PC-3 (cell line): ENCODE results near the gene SF3A1. TPM values are rescaled to one million over a fixed set of nuclear protein-coding genes. Genes with fewer than 3 reads are reported as not detected.

ENCODE experiments used
- ATAC-seq: fragments of 200-7000 bp; cut with Tn5 transposase; 2 replicates; pipeline ENCODE4 v1.9.1; 2020; ENCODE audit warnings: mild to moderate bottlenecking, moderate library complexity
- BruUV-seq: library from RNA; stranded (reverse); fragments of 400-500 nt; replicated peaks from 2 replicates; lab custom pipeline; 2021; lab: Mats Ljungman, UMichigan
- CTCF ChIA-PET: fragments of 300-600 bp; sonication (Branson Sonifier 250); formaldehyde crosslinking; loops from one replicate; lab custom pipeline; 2022; ENCODE audit warnings: antibody characterized with exemption; lab: Charles Lee
- POLR2A ChIA-PET: fragments of 300-600 bp; sonication (Branson Sonifier 250); formaldehyde crosslinking; loops from one replicate; lab custom pipeline; 2022; ENCODE audit warnings: antibody characterized with exemption; ENCODE audit not compliant: unreplicated experiment; lab: Charles Lee
- DNase-seq: peaks from one replicate; pipeline ENCODE4 v3.0.0-alpha.2; 2015
- H2AFZ ChIP-seq: fragments of 300-600 bp; sonication (generic); 2 replicates; pipeline ENCODE4 v1.6.0; 2016; ENCODE audit warnings: antibody characterized with exemption, low read length
- H3F3A ChIP-seq: fragments of 300-600 bp; sonication (generic); one replicate; pipeline ENCODE4 v1.6.0; 2017; ENCODE audit warnings: antibody characterized with exemption, low read length, control low read depth, mild to moderate bottlenecking; ENCODE audit not compliant: unreplicated experiment
- H3K27ac ChIP-seq: fragments of 300-600 bp; sonication (generic); 2 replicates; pipeline ENCODE4 v1.5.1; 2016; ENCODE audit warnings: mild to moderate bottlenecking, low read length
- H3K27me3 ChIP-seq: fragments of 300-600 bp; sonication (generic); 2 replicates; pipeline ENCODE4 v1.6.1; 2016; ENCODE audit warnings: low read length, mixed read lengths
- H3K36me3 ChIP-seq: fragments of 300-600 bp; sonication (generic); 2 replicates; pipeline ENCODE4 v1.6.1; 2016; ENCODE audit warnings: low read depth, mixed run types, low read length, mixed read lengths
- H3K4me1 ChIP-seq: fragments of 300-600 bp; sonication (generic); 2 replicates; pipeline ENCODE4 v1.5.1; 2016; ENCODE audit warnings: low read length; ENCODE audit not compliant: insufficient read depth
- H3K4me2 ChIP-seq: fragments of 300-600 bp; sonication (generic); 2 replicates; pipeline ENCODE4 v1.6.0; 2016; ENCODE audit warnings: low read length
- H3K4me3 ChIP-seq: fragments of 300-600 bp; sonication (generic); 2 replicates; pipeline ENCODE4 v1.5.1; 2016; ENCODE audit warnings: mild to moderate bottlenecking, low read length, mixed read lengths
- H3K79me2 ChIP-seq: fragments of 300-600 bp; sonication (generic); 2 replicates; pipeline ENCODE4 v1.6.1; 2017; ENCODE audit warnings: low read length, mixed read lengths
- H3K9ac ChIP-seq: fragments of 300-600 bp; sonication (generic); 2 replicates; pipeline ENCODE4 v1.6.0; 2016; ENCODE audit warnings: mild to moderate bottlenecking, low read length
- H3K9me2 ChIP-seq: fragments of 300-600 bp; sonication (generic); replicated peaks from 2 replicates; pipeline ENCODE4 v1.6.1; 2016; ENCODE audit warnings: mixed run types, low read length, mixed read lengths
- H3K9me3 ChIP-seq: fragments of 300-600 bp; sonication (generic); 2 replicates; pipeline ENCODE4 v1.6.1; 2016; ENCODE audit warnings: low read length, mixed read lengths
- H4K20me1 ChIP-seq: fragments of 300-600 bp; sonication (generic); 2 replicates; pipeline ENCODE4 v1.6.1; 2016; ENCODE audit warnings: low read length, mixed read lengths
- CTCF ChIP-seq: fragments of 300-600 bp; sonication (generic); conservative IDR thresholded peaks from 2 replicates; pipeline ENCODE4 v1.5.1; 2017; ENCODE audit warnings: antibody characterized with exemption, low read depth, mild to moderate bottlenecking, low read length
- EZH2 ChIP-seq: fragments of 300-600 bp; sonication (generic); IDR thresholded peaks from one replicate; pipeline ENCODE4 v1.6.1; 2017; ENCODE audit warnings: antibody characterized with exemption, mild to moderate bottlenecking, low read length; ENCODE audit not compliant: unreplicated experiment
- EZH2phosphoT487 ChIP-seq: fragments of 300-600 bp; sonication (generic); IDR thresholded peaks from 2 replicates; pipeline ENCODE4 v1.6.1; 2018; ENCODE audit warnings: mild to moderate bottlenecking, antibody characterized with exemption, low read length, borderline replicate concordance
- intact Hi-C: fragments of 100-400 bp; cut with micrococcal nuclease; formaldehyde crosslinking; loops from 2 replicates; pipeline ENCODE4 v1.9.0; 2023
- total RNA-seq: library from RNA; depleted of rRNA; stranded (reverse); fragments of >200 nt; gene quantifications from 2 replicates; pipeline ENCODE4 v1.2.3, GENCODE V29; 2014

SF3A1 gene
- total RNA-seq, 1 experiment from 2014 or later: 59.2 TPM

- BruUV-seq: no TSS peak
- Histone ChIP-seq H3K9ac (no peak overlapping the region), H3K79me2 (peaks cover 80% of the 10 kb centered on the region), H3K4me1 (peaks cover 8% of the 10 kb centered on the region), H2AFZ (no peak overlapping the region), H3K9me3 (no peaks in the 10 kb centered on the region), H3K36me3 (peaks cover 36% of the 10 kb centered on the region; the same call in 1 of the 2 replicates), H4K20me1 (peaks cover 16% of the 10 kb centered on the region; the same call in 1 of the 2 replicates), H3K27me3 (no peaks in the 10 kb centered on the region), H3F3A (no peaks in the 10 kb centered on the region), H3K9me2 (no peaks in the 10 kb centered on the region), H3K27ac (no peak overlapping the region), H3K4me2 (no peak overlapping the region), H3K4me3 (no peak overlapping the region)
- DNase-seq: no peak
- intact Hi-C loops: no loop called here
- POLR2A ChIA-PET: no interaction called here
- TF ChIP-seq EZH2: no peak
- ATAC-seq: no peak
- CTCF ChIA-PET: no interaction called here
These were observed 5.5 kb downstream of the SF3A1 start for GRCh38 chr22:30351226-30351625.

- no TSS peak for BruUV-seq
- CTCF ChIA-PET: no interaction called here
- 0 out of 2 replicates have a peak, but pooled peaks cover 3% of the 10 kb centered on the region for H4K20me1 ChIP-seq
These were observed 7.9 kb downstream of the SF3A1 start for GRCh38 chr22:30348809-30349208.

GRCh38 chr22:30348404-30348803 lies 8.3 kb downstream of the SF3A1 start:
- H3K27me3 ChIP-seq: no peaks in the 10 kb centered on the region
- TF ChIP-seq EZH2 (no peak), CTCF (no peak), EZH2phosphoT487 (no peak)
- H3K36me3 ChIP-seq: peaks cover 58% of the 10 kb centered on the region
- no peak overlapping the region for H3K9ac ChIP-seq
- ChIA-PET CTCF (no interaction called here), POLR2A (interaction anchor here (0.5 kb wide), 1 partner anchor 157 kb away, joined by 3 read pairs; no protein-coding TSS in a partner anchor)
- H4K20me1 ChIP-seq: 0 out of 2 replicates have a peak, but pooled peaks cover 3% of the 10 kb centered on the region
- no peak overlapping the region for H3K4me2 ChIP-seq
- intact Hi-C loops: no loop called here
- no peaks in the 10 kb centered on the region for H3K4me1 ChIP-seq
- no peaks in the 10 kb centered on the region for H3F3A ChIP-seq
- H3K4me3 ChIP-seq: no peak overlapping the region
- ATAC-seq (no peak), DNase-seq (no peak)
- H3K27ac ChIP-seq: no peak overlapping the region
- no peak overlapping the region for H2AFZ ChIP-seq
- H3K9me2 ChIP-seq: no peaks in the 10 kb centered on the region
- BruUV-seq: no TSS peak
- peaks cover 53% of the 10 kb centered on the region for H3K79me2 ChIP-seq
- no peaks in the 10 kb centered on the region for H3K9me3 ChIP-seq

More at GRCh38 chr22:30348809-30349208, 7.9 kb downstream of the SF3A1 start:
- Histone ChIP-seq H3K9me3 (no peaks in the 10 kb centered on the region), H3K36me3 (peaks cover 54% of the 10 kb centered on the region), H3K4me2 (no peak overlapping the region), H3K79me2 (peaks cover 56% of the 10 kb centered on the region), H3K9me2 (no peaks in the 10 kb centered on the region), H3K4me1 (no peaks in the 10 kb centered on the region), H3K4me3 (no peak overlapping the region), H3K27me3 (no peaks in the 10 kb centered on the region), H3K9ac (no peak overlapping the region), H3K27ac (no peak overlapping the region), H2AFZ (no peak overlapping the region), H3F3A (no peaks in the 10 kb centered on the region)
- no peak for TF ChIP-seq EZH2phosphoT487
- TF ChIP-seq CTCF: no peak
- no peak for TF ChIP-seq EZH2
- DNase-seq (no peak), ATAC-seq (no peak)
- POLR2A ChIA-PET: interaction anchor here (0.5 kb wide), 1 partner anchor 157 kb away, joined by 3 read pairs; no protein-coding TSS in a partner anchor
- intact Hi-C loops: no loop called here
